Heart left ventricle (tissue), 16 donors: ENCODE results near the gene PRIMA1. TPM values are rescaled to one million over a fixed set of nuclear protein-coding genes. Genes with fewer than 3 reads are reported as not detected.

ENCODE experiments used
- ATAC-seq, 4 donors: fragments of 200-7000 bp; cut with Tn5 transposase; one replicate each; pipeline ENCODE4 v1.9.1; 2020 to 2022; ENCODE audit warnings: moderate library complexity in 4 of 4, mild to moderate bottlenecking in 3 of 4, moderate number of reproducible peaks in 1 of 4
- DNase-seq, 5 donors: peaks; one replicate each; pipeline ENCODE4 v3.0.0-alpha.2; 2020
- H3K27ac ChIP-seq, 12 donors: fragments of 200-600 bp; sonication (generic) in 4 of 12; one replicate each; pipeline versions ENCODE4 v1.5.0 to v1.8.0; 2016 to 2022; ENCODE audit warnings: mild to moderate bottlenecking in 2 of 12
- H3K27me3 ChIP-seq, 9 donors: fragments of 200-600 bp; sonication (generic) in 2 of 9; one replicate each; pipeline versions ENCODE4 v1.5.1 to v1.8.0; 2016 to 2022; ENCODE audit warnings: mild to moderate bottlenecking in 3 of 9
- H3K36me3 ChIP-seq, 9 donors: fragments of 200-600 bp; sonication (generic) in 2 of 9; one replicate each; pipeline versions ENCODE4 v1.5.0 to v1.8.0; 2018 to 2022; ENCODE audit warnings: mild to moderate bottlenecking in 2 of 9
- H3K4me1 ChIP-seq, 12 donors: fragments of 200-600 bp; sonication (generic) in 4 of 12; one replicate each; pipeline versions ENCODE4 v1.5.0 to v1.8.0; 2016 to 2022; ENCODE audit warnings: mild to moderate bottlenecking in 3 of 12
- H3K4me3 ChIP-seq, 12 donors: fragments of 200-600 bp; sonication (generic) in 4 of 12; one replicate each; pipeline versions ENCODE4 v1.5.0 to v1.8.0; 2017 to 2022; ENCODE audit warnings: mild to moderate bottlenecking in 9 of 12, moderate library complexity in 4 of 12
- H3K9me3 ChIP-seq, 12 donors: fragments of 200-600 bp; sonication (generic) in 4 of 12; one replicate each; pipeline versions ENCODE4 v1.5.0 to v1.8.0; 2016 to 2022; ENCODE audit warnings: mild to moderate bottlenecking in 1 of 12
- CTCF ChIP-seq, 12 donors: fragments of 200-600 bp; sonication (generic) in 4 of 12; IDR thresholded peaks; one replicate each; pipeline versions ENCODE4 v1.5.0 to v1.8.0; 2018 to 2022; ENCODE audit warnings: antibody characterized with exemption in 12 of 12, mild to moderate bottlenecking in 5 of 12
- POLR2A ChIP-seq, 2 donors: fragments of 450-650 bp; IDR thresholded peaks; one replicate each; pipeline ENCODE4 v1.6.1; 2017; ENCODE audit warnings: antibody characterized with exemption in 2 of 2, mild to moderate bottlenecking in 2 of 2, moderate library complexity in 2 of 2
- WGBS, 4 donors: extraction: QIAGEN DNeasy Blood & Tissue Kit in 2 of 4; methylation state at CpG; one replicate each; pipeline versions ENCODE4 v1.1.5 to v1.1.7; 2013 to 2018; 5-methylcytosine and 5-hydroxymethylcytosine counted together
- intact Hi-C, 10 donors: fragments of 100-400 bp; cut with DNase I; formaldehyde crosslinking; loops; one replicate each; pipeline versions ENCODE4 v1.11.1 to v1.14.2; 2022
- polyA plus RNA-seq, 2 donors: library from polyadenylated mRNA; stranded (reverse); fragments of 200-250 nt; gene quantifications; one replicate each; pipeline ENCODE4 v1.2.3, GENCODE V29; 2013
- total RNA-seq, 9 donors: library from RNA; depleted of rRNA in 2 of 9; stranded (reverse); fragments of >200 nt in 2 of 9; fragmentation: NEBNext Ultra II Directional in 3 of 9; extraction: Animal tissue kit (Norgen Biotek cat#: 25700) in 3 of 9; gene quantifications; one replicate each; pipeline versions ENCODE4 v1.1.0 to v1.2.4, GENCODE V29; 2016 to 2023
- donor health status: ischemic (EF 13 %, LVEDD 7.1; RV severe dilation, severe dysfunction).
- donor health status: healthy with polysubstance abuse.
- donor health status: DM: no; HTN: yes; CAD: no.
- donor health status: DM: no; HTN: no; CAD: no.
- donor health status: ischemic (EF 25% LVEDD 6.9; RV normal size, moderate dysfunction).
- donor health status: ischemic (EF 25% LVEDD 5.7; RV mildly dilated, moderate dysfunction).
- donor health status: healthy.
- donor health status: DM: yes; HTN: yes; CAD: no.
- donor health status: ischemic (EF 35%, LVEDD 5.7; RV mildly dilated, moderate dysfunction).
- donor health status: nonischemic (EF 11% LVEDD 7.7; RV severe dilation, severe dysfunction).
- donor health status: DM: yes; HTN: yes; CAD: no.
- donor health status: PGD.
- donor health status: ischemic (EF 29% LVEDD 5.4; RV normal size, mild dysfunction).
- donor health status: nonischemic (EF 23%, LVEDD 6.1; RV moderate dilation, normal function).

The PRIMA1 gene
- total and polyA plus RNA-seq, 11 donors, result 1.4 to 27.5 (median 5.0) TPM

- DNase-seq (no peak), ATAC-seq (no peak)
- peaks cover 0 to 19% (median 0%) of the 10 kb centered on the region in 9 donors for H3K27me3 ChIP-seq
- 63 to 84% (median 75%) methylated on average over 5 of the region's 5 CpGs for WGBS, 4 donors
- no peak overlapping the region for H3K27ac ChIP-seq
- H3K4me1 ChIP-seq, result peaks cover 0 to 3% (median 0%) of the 10 kb centered on the region in 12 donors
- no peaks in the 10 kb centered on the region for H3K9me3 ChIP-seq
- no peak overlapping the region for H3K4me3 ChIP-seq
- H3K36me3 ChIP-seq, result no peaks in the 10 kb centered on the region
- TF ChIP-seq CTCF (IDR thresholded peaks at IDR 0.05), result no peak
- no peak for TF ChIP-seq POLR2A (IDR thresholded peaks at IDR 0.05)
- intact Hi-C loops, result no loop called here
Observed at GRCh38 chr14:93686268-93686667, 102.0 kb downstream of the PRIMA1 start.

GRCh38 chr14:93685121-93685895, 103.0 kb downstream of the PRIMA1 start:
- no peaks in the 10 kb centered on the region for H3K36me3 ChIP-seq
- peaks cover 0 to 19% (median 0%) of the 10 kb centered on the region in 9 donors for H3K27me3 ChIP-seq
- H3K4me1 ChIP-seq, result peaks cover 0 to 3% (median 0%) of the 10 kb centered on the region in 12 donors
- TF ChIP-seq POLR2A (IDR thresholded peaks at IDR 0.05) (no peak), CTCF (IDR thresholded peaks at IDR 0.05) (no peak)
- ATAC-seq, result no peak
- no peak overlapping the region for H3K4me3 ChIP-seq
- no peak for DNase-seq
- H3K27ac ChIP-seq, result no peak overlapping the region
- WGBS, 4 donors, result 82 to 87% (median 83%) methylated on average over 13 of the region's 13 CpGs
- H3K9me3 ChIP-seq, result no peaks in the 10 kb centered on the region
- intact Hi-C loops, result no loop called here

GRCh38 chr14:93683226-93683625, 105.1 kb downstream of the PRIMA1 start:
- 50 to 72% (median 55%) methylated on average over 5 of the region's 5 CpGs for WGBS, 4 donors
- no peak for ATAC-seq
- H3K4me3 ChIP-seq, result no peak overlapping the region
- DNase-seq, result no peak
- intact Hi-C loops, result no loop called here
- H3K9me3 ChIP-seq, result no peaks in the 10 kb centered on the region
- no peaks in the 10 kb centered on the region for H3K4me1 ChIP-seq
- no peak overlapping the region for H3K27ac ChIP-seq
- no peak for TF ChIP-seq CTCF (IDR thresholded peaks at IDR 0.05)
- no peak for TF ChIP-seq POLR2A (IDR thresholded peaks at IDR 0.05)
- no peaks in the 10 kb centered on the region for H3K36me3 ChIP-seq
- peaks cover 0 to 10% (median 0%) of the 10 kb centered on the region in 9 donors for H3K27me3 ChIP-seq

- Histone ChIP-seq H3K4me3 (no peak overlapping the region), H3K27ac (no peak overlapping the region), H3K36me3 (no peaks in the 10 kb centered on the region), H3K27me3 (peaks cover 0 to 10% (median 0%) of the 10 kb centered on the region in 9 donors), H3K4me1 (no peaks in the 10 kb centered on the region), H3K9me3 (no peaks in the 10 kb centered on the region)
- 73 to 85% (median 82%) methylated on average over 2 of the region's 2 CpGs for WGBS, 4 donors
- ATAC-seq (no peak), DNase-seq (no peak)
- TF ChIP-seq CTCF (IDR thresholded peaks at IDR 0.05) (no peak), POLR2A (IDR thresholded peaks at IDR 0.05) (no peak)
- intact Hi-C loops, result no loop called here
Observed at GRCh38 chr14:93682459-93682858, 105.8 kb downstream of the PRIMA1 start.
